Measurements from ENCODE around the gene PRDM10.
"Not testable (repeated sequence)": the region's sequence is repeated elsewhere in the genome, so short reads cannot be mapped to it uniquely, and the experiment has no call there.

PRDM10 gene

GRCh38 chr11:130022799-130023198 is 20.2 kb upstream of the PRDM10 start:
- TF ChIP-seq EZH2 (IDR thresholded peaks at IDR 0.05; ENCODE audit: borderline replicate concordance, low read length) (no peak), CTCF (IDR thresholded peaks at IDR 0.05; ENCODE audit: low read length) (no peak)
- H3K9ac ChIP-seq (ENCODE audit: low read length), result no peak overlapping the region
- H2AFZ ChIP-seq (ENCODE audit: low read length), result no peak overlapping the region
- H3K27me3 ChIP-seq (ENCODE audit: insufficient read depth, low read length), result no peaks in the 10 kb centered on the region
- H4K20me1 ChIP-seq (ENCODE audit: insufficient read depth, low read length), result no peaks in the 10 kb centered on the region
- H3F3A ChIP-seq (ENCODE audit: insufficient read depth, low read length), result no peaks in the 10 kb centered on the region
- no peaks in the 10 kb centered on the region for H3K9me3 ChIP-seq (ENCODE audit: low read length)
- no peaks in the 10 kb centered on the region; the same call in 1 of the 2 replicates for H3K36me3 ChIP-seq (ENCODE audit: insufficient read depth, low read length)
- no peaks in the 10 kb centered on the region for H3K9me2 ChIP-seq (ENCODE audit: low read depth, low read length)
- H3K4me3 ChIP-seq (ENCODE audit: low read depth, low read length, poor library complexity, severe bottlenecking), result no peak overlapping the region
- no peaks in the 10 kb centered on the region for H3K79me2 ChIP-seq (ENCODE audit: insufficient read depth, low read length)
- no peak overlapping the region for H3K27ac ChIP-seq (ENCODE audit: low read depth, low read length, poor library complexity, severe bottlenecking)
- peaks cover 26% of the 10 kb centered on the region for H3K4me1 ChIP-seq (ENCODE audit: insufficient read depth, low read length, severe bottlenecking)
- no peak overlapping the region for H3K4me2 ChIP-seq (ENCODE audit: low read length)

GRCh38 chr11:130021606-130022005 is 19.0 kb upstream of the PRDM10 start:
- H3K4me3 ChIP-seq (ENCODE audit: low read depth, low read length, poor library complexity, severe bottlenecking); H3K4me2 ChIP-seq (ENCODE audit: low read length); H3K9me2 ChIP-seq (ENCODE audit: low read depth, low read length); H2AFZ ChIP-seq (ENCODE audit: low read length); H3K27ac ChIP-seq (ENCODE audit: low read depth, low read length, poor library complexity, severe bottlenecking); H3F3A ChIP-seq (ENCODE audit: insufficient read depth, low read length); H4K20me1 ChIP-seq (ENCODE audit: insufficient read depth, low read length); H3K9ac ChIP-seq (ENCODE audit: low read length); H3K36me3 ChIP-seq (ENCODE audit: insufficient read depth, low read length); H3K9me3 ChIP-seq (ENCODE audit: low read length); H3K27me3 ChIP-seq (ENCODE audit: insufficient read depth, low read length); H3K79me2 ChIP-seq (ENCODE audit: insufficient read depth, low read length): not testable (repeated sequence)
- peaks cover 26% of the 10 kb centered on the region for H3K4me1 ChIP-seq (ENCODE audit: insufficient read depth, low read length, severe bottlenecking)

- Histone ChIP-seq H3K4me1 (ENCODE audit: insufficient read depth, low read length, severe bottlenecking) (peaks cover 26% of the 10 kb centered on the region), H4K20me1 (ENCODE audit: insufficient read depth, low read length) (no peaks in the 10 kb centered on the region), H3K4me2 (ENCODE audit: low read length) (no peak overlapping the region), H3F3A (ENCODE audit: insufficient read depth, low read length) (no peaks in the 10 kb centered on the region), H3K9me3 (ENCODE audit: low read length) (no peaks in the 10 kb centered on the region), H3K36me3 (ENCODE audit: insufficient read depth, low read length) (no peaks in the 10 kb centered on the region; the same call in 1 of the 2 replicates), H3K79me2 (ENCODE audit: insufficient read depth, low read length) (no peaks in the 10 kb centered on the region), H3K27ac (ENCODE audit: low read depth, low read length, poor library complexity, severe bottlenecking) (no peak overlapping the region), H3K9ac (ENCODE audit: low read length) (no peak overlapping the region), H3K27me3 (ENCODE audit: insufficient read depth, low read length) (no peaks in the 10 kb centered on the region), H2AFZ (ENCODE audit: low read length) (no peak overlapping the region), H3K4me3 (ENCODE audit: low read depth, low read length, poor library complexity, severe bottlenecking) (no peak overlapping the region), H3K9me2 (ENCODE audit: low read depth, low read length) (no peaks in the 10 kb centered on the region)
- no peak for TF ChIP-seq CTCF (IDR thresholded peaks at IDR 0.05; ENCODE audit: low read length)
These were observed 17.7 kb upstream of the PRDM10 start for GRCh38 chr11:130020323-130020722.

GRCh38 chr11:130015846-130016245 is 13.2 kb upstream of the PRDM10 start:
- not testable (repeated sequence) for H3K79me2 ChIP-seq (ENCODE audit: insufficient read depth, low read length); H3K4me2 ChIP-seq (ENCODE audit: low read length); H3K27ac ChIP-seq (ENCODE audit: low read depth, low read length, poor library complexity, severe bottlenecking); H3F3A ChIP-seq (ENCODE audit: insufficient read depth, low read length); H4K20me1 ChIP-seq (ENCODE audit: insufficient read depth, low read length); H3K9ac ChIP-seq (ENCODE audit: low read length); H3K9me2 ChIP-seq (ENCODE audit: low read depth, low read length); H2AFZ ChIP-seq (ENCODE audit: low read length); H3K27me3 ChIP-seq (ENCODE audit: insufficient read depth, low read length); H3K36me3 ChIP-seq (ENCODE audit: insufficient read depth, low read length); H3K4me3 ChIP-seq (ENCODE audit: low read depth, low read length, poor library complexity, severe bottlenecking); H3K9me3 ChIP-seq (ENCODE audit: low read length)
- peaks cover 21% of the 10 kb centered on the region for H3K4me1 ChIP-seq (ENCODE audit: insufficient read depth, low read length, severe bottlenecking)

Measured in OCI-LY1 (cell line).